ENCODE measurements around the gene SDHB.
A peak's percentile ranks its signal among the peaks of the same experiment; 100 is the strongest.

Gene SDHB

GRCh38 chr1:16978139-16978538 is 75.7 kb downstream of the SDHB start:
- peaks cover 37% of the 10 kb centered on the region for H3K36me3 ChIP-seq (ENCODE audit: insufficient read depth, insufficient read length, low read length)
- H3K9ac ChIP-seq (ENCODE audit: insufficient read length, low read depth) = peak overlapping the region; percentile 56
- H3K9me3 ChIP-seq (ENCODE audit: insufficient read depth, low read length) = no peaks in the 10 kb centered on the region
- TF ChIP-seq ZNF274 (IDR thresholded peaks at IDR 0.05; ENCODE audit: low read depth, low read length) = no peak
- no peak for TF ChIP-seq SUZ12 (IDR thresholded peaks at IDR 0.05; ENCODE audit: extremely low read depth, insufficient read depth, insufficient read length)
- no peak for TF ChIP-seq YY1 (IDR thresholded peaks at IDR 0.05; ENCODE audit: insufficient read depth, insufficient read length)
- no peak for DNase-seq (ENCODE audit: low read depth, low spot score)
- H3K4me3 ChIP-seq (ENCODE audit: insufficient read length, low read depth) = no peak overlapping the region
- H3K27me3 ChIP-seq (ENCODE audit: insufficient read depth, insufficient read length) = no peaks in the 10 kb centered on the region
- peaks cover 22% of the 10 kb centered on the region for H3K4me1 ChIP-seq (ENCODE audit: insufficient read depth, insufficient read length)

- Histone ChIP-seq H3K4me3 (ENCODE audit: insufficient read length, low read depth) (no peak overlapping the region), H3K27me3 (ENCODE audit: insufficient read depth, insufficient read length) (no peaks in the 10 kb centered on the region), H3K4me1 (ENCODE audit: insufficient read depth, insufficient read length) (peaks cover 22% of the 10 kb centered on the region), H3K36me3 (ENCODE audit: insufficient read depth, insufficient read length, low read length) (peaks cover 45% of the 10 kb centered on the region), H3K9me3 (ENCODE audit: insufficient read depth, low read length) (no peaks in the 10 kb centered on the region), H3K9ac (ENCODE audit: insufficient read length, low read depth) (no peak overlapping the region)
- DNase-seq (ENCODE audit: low read depth, low spot score) = no peak
- no peak for TF ChIP-seq ZNF274 (IDR thresholded peaks at IDR 0.05; ENCODE audit: low read depth, low read length)
- no peak for TF ChIP-seq YY1 (IDR thresholded peaks at IDR 0.05; ENCODE audit: insufficient read depth, insufficient read length)
- no peak for TF ChIP-seq SUZ12 (IDR thresholded peaks at IDR 0.05; ENCODE audit: extremely low read depth, insufficient read depth, insufficient read length)
Measured at GRCh38 chr1:16977377-16977776, 76.5 kb downstream of the SDHB start.

- no peaks in the 10 kb centered on the region for H3K27me3 ChIP-seq (ENCODE audit: insufficient read depth, insufficient read length)
- TF ChIP-seq SUZ12 (IDR thresholded peaks at IDR 0.05; ENCODE audit: extremely low read depth, insufficient read depth, insufficient read length) (no peak), YY1 (IDR thresholded peaks at IDR 0.05; ENCODE audit: insufficient read depth, insufficient read length) (no peak), ZNF274 (IDR thresholded peaks at IDR 0.05; ENCODE audit: low read depth, low read length) (no peak)
- H3K4me3 ChIP-seq (ENCODE audit: insufficient read length, low read depth) = no peak overlapping the region
- H3K9me3 ChIP-seq (ENCODE audit: insufficient read depth, low read length) = no peaks in the 10 kb centered on the region
- H3K4me1 ChIP-seq (ENCODE audit: insufficient read depth, insufficient read length) = peaks cover 22% of the 10 kb centered on the region
- H3K36me3 ChIP-seq (ENCODE audit: insufficient read depth, insufficient read length, low read length) = peaks cover 48% of the 10 kb centered on the region
- H3K9ac ChIP-seq (ENCODE audit: insufficient read length, low read depth) = no peak overlapping the region
- DNase-seq (ENCODE audit: low read depth, low spot score) = no peak
Measured at GRCh38 chr1:16976966-16977365, 76.9 kb downstream of the SDHB start.

GRCh38 chr1:16975838-16976237 is 78.0 kb downstream of the SDHB start:
- Histone ChIP-seq H3K9me3 (ENCODE audit: insufficient read depth, low read length) (no peaks in the 10 kb centered on the region), H3K4me3 (ENCODE audit: insufficient read length, low read depth) (no peak overlapping the region), H3K4me1 (ENCODE audit: insufficient read depth, insufficient read length) (peaks cover 16% of the 10 kb centered on the region), H3K36me3 (ENCODE audit: insufficient read depth, insufficient read length, low read length) (peaks cover 59% of the 10 kb centered on the region), H3K9ac (ENCODE audit: insufficient read length, low read depth) (peak overlapping the region; percentile 42), H3K27me3 (ENCODE audit: insufficient read depth, insufficient read length) (no peaks in the 10 kb centered on the region)
- TF ChIP-seq SUZ12 (IDR thresholded peaks at IDR 0.05; ENCODE audit: extremely low read depth, insufficient read depth, insufficient read length) = no peak
- no peak for TF ChIP-seq YY1 (IDR thresholded peaks at IDR 0.05; ENCODE audit: insufficient read depth, insufficient read length)
- TF ChIP-seq ZNF274 (IDR thresholded peaks at IDR 0.05; ENCODE audit: low read depth, low read length) = no peak
- DNase-seq (ENCODE audit: low read depth, low spot score) = no peak

GRCh38 chr1:16975211-16975610 is 78.6 kb downstream of the SDHB start:
- no peak overlapping the region for H3K9ac ChIP-seq (ENCODE audit: insufficient read length, low read depth)
- no peak for DNase-seq (ENCODE audit: low read depth, low spot score)
- no peak overlapping the region for H3K4me3 ChIP-seq (ENCODE audit: insufficient read length, low read depth)
- peaks cover 65% of the 10 kb centered on the region for H3K36me3 ChIP-seq (ENCODE audit: insufficient read depth, insufficient read length, low read length)
- H3K9me3 ChIP-seq (ENCODE audit: insufficient read depth, low read length) = no peaks in the 10 kb centered on the region
- H3K27me3 ChIP-seq (ENCODE audit: insufficient read depth, insufficient read length) = no peaks in the 10 kb centered on the region
- peaks cover 19% of the 10 kb centered on the region for H3K4me1 ChIP-seq (ENCODE audit: insufficient read depth, insufficient read length)
- TF ChIP-seq SUZ12 (IDR thresholded peaks at IDR 0.05; ENCODE audit: extremely low read depth, insufficient read depth, insufficient read length) (no peak), YY1 (IDR thresholded peaks at IDR 0.05; ENCODE audit: insufficient read depth, insufficient read length) (no peak), ZNF274 (IDR thresholded peaks at IDR 0.05; ENCODE audit: low read depth, low read length) (no peak)

- Histone ChIP-seq H3K9ac (ENCODE audit: insufficient read length, low read depth) (no peak overlapping the region), H3K9me3 (ENCODE audit: insufficient read depth, low read length) (no peaks in the 10 kb centered on the region), H3K36me3 (ENCODE audit: insufficient read depth, insufficient read length, low read length) (peaks cover 74% of the 10 kb centered on the region), H3K4me3 (ENCODE audit: insufficient read length, low read depth) (no peak overlapping the region), H3K4me1 (ENCODE audit: insufficient read depth, insufficient read length) (peaks cover 13% of the 10 kb centered on the region), H3K27me3 (ENCODE audit: insufficient read depth, insufficient read length) (no peaks in the 10 kb centered on the region)
- TF ChIP-seq ZNF274 (IDR thresholded peaks at IDR 0.05; ENCODE audit: low read depth, low read length) = no peak
- no peak for DNase-seq (ENCODE audit: low read depth, low spot score)
Measured at GRCh38 chr1:16973215-16973614, 80.6 kb downstream of the SDHB start.

- Histone ChIP-seq H3K36me3 (ENCODE audit: insufficient read depth, insufficient read length, low read length) (peaks cover 72% of the 10 kb centered on the region), H3K9ac (ENCODE audit: insufficient read length, low read depth) (no peak overlapping the region), H3K4me1 (ENCODE audit: insufficient read depth, insufficient read length) (peaks cover 14% of the 10 kb centered on the region), H3K27me3 (ENCODE audit: insufficient read depth, insufficient read length) (no peaks in the 10 kb centered on the region), H3K9me3 (ENCODE audit: insufficient read depth, low read length) (no peaks in the 10 kb centered on the region), H3K4me3 (ENCODE audit: insufficient read length, low read depth) (no peak overlapping the region)
- DNase-seq (ENCODE audit: low read depth, low spot score) = no peak
- TF ChIP-seq SUZ12 (IDR thresholded peaks at IDR 0.05; ENCODE audit: extremely low read depth, insufficient read depth, insufficient read length) (no peak), ZNF274 (IDR thresholded peaks at IDR 0.05; ENCODE audit: low read depth, low read length) (no peak), YY1 (IDR thresholded peaks at IDR 0.05; ENCODE audit: insufficient read depth, insufficient read length) (no peak)
Measured at GRCh38 chr1:16972189-16972895, 81.5 kb downstream of the SDHB start.
